Activated naive CD8-positive, alpha-beta T cell treated with anti-CD3 and anti-CD28 coated beads, Interleukin-2, amount 50 U/mL, for 24 hours (primary cell): Measurements from ENCODE around the gene ZNF32.
A peak's percentile ranks its signal among the peaks of the same experiment; 100 is the strongest.

ENCODE experiments used
- ATAC-seq: fragments of 150-1000 bp; cut with Tn5 transposase; one replicate; pipeline ENCODE4 v1.10.0; 2021
- DNase-seq: peaks from one replicate; pipeline ENCODE4 v3.0.0; 2021
- H3K27ac Mint-ChIP-seq: one replicate; pipeline ENCODE4 v1.8.0; 2021; ENCODE audit warnings: mild to moderate bottlenecking, mixed read lengths
- H3K27me3 Mint-ChIP-seq: one replicate; pipeline ENCODE4 v1.8.0; 2021; ENCODE audit warnings: mixed read lengths
- H3K36me3 Mint-ChIP-seq: one replicate; pipeline ENCODE4 v1.8.0; 2021; ENCODE audit warnings: low read depth, mixed read lengths
- H3K4me1 Mint-ChIP-seq: one replicate; pipeline ENCODE4 v1.8.0; 2021; ENCODE audit warnings: mixed read lengths
- H3K4me3 Mint-ChIP-seq: one replicate; pipeline ENCODE4 v1.8.0; 2021; ENCODE audit warnings: mild to moderate bottlenecking, moderate library complexity, mixed read lengths
- H3K9me3 Mint-ChIP-seq: one replicate; pipeline ENCODE4 v1.8.0; 2021; ENCODE audit warnings: mixed read lengths

Gene ZNF32

GRCh38 chr10:43595739-43596298 is 52.9 kb downstream of the ZNF32 start:
- peak; percentile 89 for ATAC-seq
- Mint-ChIP-seq H3K36me3 (peaks cover 2% of the 10 kb centered on the region), H3K4me1 (peaks cover 28% of the 10 kb centered on the region), H3K27ac (peak overlapping the region; percentile 84), H3K9me3 (peaks cover 15% of the 10 kb centered on the region), H3K27me3 (no peaks in the 10 kb centered on the region), H3K4me3 (peak overlapping the region; percentile 75)
- DNase-seq = no peak

- Mint-ChIP-seq H3K27me3 (no peaks in the 10 kb centered on the region), H3K9me3 (peaks cover 18% of the 10 kb centered on the region), H3K4me1 (peaks cover 28% of the 10 kb centered on the region), H3K27ac (peak overlapping the region; percentile 84), H3K36me3 (peaks cover 2% of the 10 kb centered on the region), H3K4me3 (peak overlapping the region; percentile 75)
- DNase-seq (peak; percentile 48), ATAC-seq (peak; percentile 84)
Measured at GRCh38 chr10:43594944-43595589, 53.6 kb downstream of the ZNF32 start.
